ENCODE results near the gene SMU1. TPM values are rescaled to one million over a fixed set of nuclear protein-coding genes. Genes with fewer than 3 reads are reported as not detected.

Gene SMU1
- total and polyA plus RNA-seq, 2 donors (not counting 3 experiments of a cell fraction or from before 2014, with no cell fraction given): 8.5 to 21.7 TPM

DNA sequence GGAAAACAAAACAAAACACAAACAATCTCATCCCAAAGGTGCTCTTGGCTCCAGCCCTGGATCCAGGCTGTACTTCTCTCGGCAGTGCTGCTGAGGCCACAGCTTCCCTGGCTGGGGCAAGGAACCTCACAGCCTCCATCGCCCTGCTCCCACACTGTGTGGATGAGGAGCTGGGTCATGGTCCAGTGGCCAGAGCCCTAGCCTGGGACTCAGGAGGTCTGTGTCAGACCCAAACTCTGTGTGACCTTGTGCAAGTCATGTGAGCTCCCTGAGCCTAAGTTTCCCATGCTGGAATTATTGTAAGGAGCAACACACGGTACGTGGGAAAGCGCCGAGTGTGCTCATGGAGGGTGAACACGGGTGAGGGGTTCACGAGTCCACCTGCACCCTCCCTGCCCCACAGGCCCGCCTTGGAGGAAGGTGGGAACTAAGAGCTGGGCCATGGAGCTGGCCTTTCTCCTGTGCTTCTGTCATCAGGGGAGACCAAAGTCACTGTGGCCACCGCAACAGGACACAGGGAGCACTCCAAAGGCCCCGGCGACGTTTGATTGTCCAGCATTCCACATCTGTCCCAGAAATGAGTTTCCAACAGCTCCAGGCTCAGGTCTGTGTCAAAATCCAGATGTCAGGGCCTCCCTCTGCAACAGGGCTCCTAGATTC, 26.2 kb upstream of the SMU1 start:
- Histone ChIP-seq H3K9me3 (replicated peaks; ENCODE audit: control insufficient read depth, insufficient read depth, low read length) (no peaks in the 10 kb centered on the region), H4K20me1 (replicated peaks; ENCODE audit: control insufficient read depth, extremely low read depth, insufficient read depth, low read length) (no peaks in the 10 kb centered on the region), H3K79me2 (ENCODE audit: control insufficient read depth, insufficient read depth, low read length) (no peaks in the 10 kb centered on the region), H3K9me1 (replicated peaks; ENCODE audit: control insufficient read depth, extremely low read depth, insufficient read depth, low read length) (no peaks in the 10 kb centered on the region), H2AFZ (ENCODE audit: low read depth, low read length) (no peak overlapping the region), H3K4me3 (replicated peaks in 1 of 3; ENCODE audit: insufficient read depth in 1 of 3, low read depth in 1 of 3, low read length in 3 of 3) (no peak overlapping the region), H3K4me1 (ENCODE audit: control insufficient read depth, extremely low read depth, insufficient read depth, low read length) (peaks cover 18% of the 10 kb centered on the region), H3K27me3 (ENCODE audit: control insufficient read depth in 2 of 2, insufficient read depth in 2 of 2, low read length in 2 of 2) (no peaks in the 10 kb centered on the region), H3K36me3 (ENCODE audit: control insufficient read depth in 2 of 2, extremely low read depth in 1 of 2, insufficient read depth in 2 of 2, low read length in 2 of 2) (no peaks in the 10 kb centered on the region), H3K9ac (replicated peaks; ENCODE audit: extremely low read depth, insufficient read depth, low read length) (no peak overlapping the region), H3K27ac (ENCODE audit: insufficient read depth, low read depth, low read length) (no peak overlapping the region), H3K4me2 (ENCODE audit: insufficient read depth, low read length) (no peak overlapping the region)
- dilution Hi-C loops (cut with MboI; ENCODE audit: extremely low pct_ligation_motif_present, low sequenced_read_pairs) (no loop called here), intact Hi-C loops (cut with micrococcal nuclease) (no loop called here)
- no peak for TF ChIP-seq FOS (IDR thresholded peaks at IDR 0.05; ENCODE audit: borderline replicate concordance, insufficient read depth, low read length)
- TF ChIP-seq, protein P1, sequence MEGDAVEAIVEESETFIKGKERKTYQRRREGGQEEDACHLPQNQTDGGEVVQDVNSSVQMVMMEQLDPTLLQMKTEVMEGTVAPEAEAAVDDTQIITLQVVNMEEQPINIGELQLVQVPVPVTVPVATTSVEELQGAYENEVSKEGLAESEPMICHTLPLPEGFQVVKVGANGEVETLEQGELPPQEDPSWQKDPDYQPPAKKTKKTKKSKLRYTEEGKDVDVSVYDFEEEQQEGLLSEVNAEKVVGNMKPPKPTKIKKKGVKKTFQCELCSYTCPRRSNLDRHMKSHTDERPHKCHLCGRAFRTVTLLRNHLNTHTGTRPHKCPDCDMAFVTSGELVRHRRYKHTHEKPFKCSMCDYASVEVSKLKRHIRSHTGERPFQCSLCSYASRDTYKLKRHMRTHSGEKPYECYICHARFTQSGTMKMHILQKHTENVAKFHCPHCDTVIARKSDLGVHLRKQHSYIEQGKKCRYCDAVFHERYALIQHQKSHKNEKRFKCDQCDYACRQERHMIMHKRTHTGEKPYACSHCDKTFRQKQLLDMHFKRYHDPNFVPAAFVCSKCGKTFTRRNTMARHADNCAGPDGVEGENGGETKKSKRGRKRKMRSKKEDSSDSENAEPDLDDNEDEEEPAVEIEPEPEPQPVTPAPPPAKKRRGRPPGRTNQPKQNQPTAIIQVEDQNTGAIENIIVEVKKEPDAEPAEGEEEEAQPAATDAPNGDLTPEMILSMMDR (IDR thresholded peaks at IDR 0.05; ENCODE audit: extremely low read depth in 1 of 2, insufficient read depth in 1 of 2, low read depth in 1 of 2, low read length in 2 of 2): no peak
- no peak for FAIRE-seq
- ChIA-PET CTCF (no interaction called here), POLR2A (no interaction called here)
- no peak for DNase-seq (ENCODE audit: low read depth, low spot score)
- no TSS peak for BruUV-seq (replicated peaks)

- Histone ChIP-seq H3K9ac (replicated peaks; ENCODE audit: extremely low read depth, insufficient read depth, low read length) (no peak overlapping the region), H3K9me1 (replicated peaks; ENCODE audit: control insufficient read depth, extremely low read depth, insufficient read depth, low read length) (no peaks in the 10 kb centered on the region), H3K27ac (ENCODE audit: insufficient read depth, low read depth, low read length) (no peak overlapping the region), H4K20me1 (replicated peaks; ENCODE audit: control insufficient read depth, extremely low read depth, insufficient read depth, low read length) (no peaks in the 10 kb centered on the region), H3K9me3 (replicated peaks; ENCODE audit: control insufficient read depth, insufficient read depth, low read length) (no peaks in the 10 kb centered on the region), H3K79me2 (ENCODE audit: control insufficient read depth, insufficient read depth, low read length) (no peaks in the 10 kb centered on the region), H3K4me2 (ENCODE audit: insufficient read depth, low read length) (no peak overlapping the region), H3K27me3 (ENCODE audit: control insufficient read depth in 2 of 2, insufficient read depth in 2 of 2, low read length in 2 of 2) (no peaks in the 10 kb centered on the region), H2AFZ (ENCODE audit: low read depth, low read length) (no peak overlapping the region), H3K4me3 (replicated peaks in 1 of 3; ENCODE audit: insufficient read depth in 1 of 3, low read depth in 1 of 3, low read length in 3 of 3) (no peak overlapping the region), H3K4me1 (ENCODE audit: control insufficient read depth, extremely low read depth, insufficient read depth, low read length) (peaks cover 5% of the 10 kb centered on the region), H3K36me3 (ENCODE audit: control insufficient read depth in 2 of 2, extremely low read depth in 1 of 2, insufficient read depth in 2 of 2, low read length in 2 of 2) (no peaks in the 10 kb centered on the region)
- no TSS peak for BruUV-seq (replicated peaks)
- dilution Hi-C loops (cut with MboI; ENCODE audit: extremely low pct_ligation_motif_present, low sequenced_read_pairs): no loop called here
- no peak for FAIRE-seq
- ChIA-PET CTCF (interaction anchor here (1.0 kb wide), 1 partner anchor 125 kb away, joined by 4 read pairs; no protein-coding TSS in a partner anchor), POLR2A (no interaction called here)
- DNase-seq (ENCODE audit: low read depth, low spot score): no peak
- TF ChIP-seq POLR2AphosphoS5 (IDR thresholded peaks at IDR 0.05; ENCODE audit: insufficient read depth, low read depth, low read length) (no peak), MYC (IDR thresholded peaks at IDR 0.05; ENCODE audit: low read depth, low read length) (no peak), FOS (IDR thresholded peaks at IDR 0.05; ENCODE audit: borderline replicate concordance, insufficient read depth, low read length) (no peak), EZH2 (IDR thresholded peaks at IDR 0.05; ENCODE audit: borderline replicate concordance, low read depth, low read length, severe bottlenecking) (no peak), POLR2A (IDR thresholded peaks at IDR 0.05; ENCODE audit: low read depth, low read length) (no peak), JUN (IDR thresholded peaks at IDR 0.05; ENCODE audit: borderline replicate concordance, insufficient read depth, insufficient read length, low read depth) (no peak), GATA2 (IDR thresholded peaks at IDR 0.05; ENCODE audit: insufficient read depth, insufficient read length, low read depth, low read length) (no peak), MAX (IDR thresholded peaks at IDR 0.05; ENCODE audit: insufficient read depth, insufficient read length) (no peak)
- TF ChIP-seq, protein P1 (IDR thresholded peaks at IDR 0.05; ENCODE audit: extremely low read depth in 1 of 2, insufficient read depth in 1 of 2, low read depth in 1 of 2, low read length in 2 of 2): no peak
- intact Hi-C loops (cut with micrococcal nuclease): no loop called here
Observed at GRCh38 chr9:33101104-33101951, 24.9 kb upstream of the SMU1 start.

All from endothelial cell of umbilical vein (primary cell).